CD4-positive, CD25-positive, alpha-beta regulatory T cell (primary cell): ENCODE measurements around the gene CCN6. TPM values are rescaled to one million over a fixed set of nuclear protein-coding genes. Genes with fewer than 3 reads are reported as not detected.

Source experiments
- ATAC-seq, 2 donors: fragments of 150-1000 bp; cut with Tn5 transposase; one replicate each; pipeline ENCODE4 v1.10.0; 2021; ENCODE audit warnings: low read depth in 2 of 2, moderate number of reproducible peaks in 2 of 2, moderate library complexity in 1 of 2
- DNase-seq, 3 donors: peaks; one replicate each; pipeline versions ENCODE4 v3.0.0 to v3.0.0-alpha.2; 2012 to 2022; ENCODE audit warnings: mixed read lengths in 1 of 3
- H3K27ac ChIP-seq: one replicate; pipeline ENCODE4 v1.7.0; 2013; ENCODE audit warnings: mild to moderate bottlenecking, low read length; ENCODE audit not compliant: insufficient read depth, poor library complexity, severe bottlenecking
- H3K27me3 ChIP-seq: one replicate; pipeline ENCODE4 v1.7.0; 2013; ENCODE audit warnings: low read length; ENCODE audit not compliant: control insufficient read depth, insufficient read depth
- H3K36me3 ChIP-seq: one replicate; pipeline ENCODE4 v1.7.0; 2013; ENCODE audit warnings: mild to moderate bottlenecking, low read length, moderate library complexity; ENCODE audit not compliant: control insufficient read depth, insufficient read depth
- H3K4me1 ChIP-seq: 2 replicates; pipeline ENCODE4 v1.7.0; 2013; ENCODE audit warnings: mild to moderate bottlenecking, low read length; ENCODE audit not compliant: insufficient read depth, control insufficient read depth, poor library complexity, severe bottlenecking
- H3K4me3 ChIP-seq: one replicate; pipeline ENCODE4 v1.7.0; 2013; ENCODE audit warnings: low read depth, mild to moderate bottlenecking, low read length, moderate library complexity
- H3K9me3 ChIP-seq, 2 experiments: 1 replicate in 1 of 2; 2 replicates in 1 of 2; pipeline ENCODE4 v1.7.0; 2013; ENCODE audit warnings: low read length in 2 of 2, mild to moderate bottlenecking in 1 of 2, moderate library complexity in 1 of 2; ENCODE audit not compliant: control insufficient read depth in 2 of 2
- H3K27ac Mint-ChIP-seq, 3 donors: one replicate each; pipeline ENCODE4 v1.8.0; 2020 to 2022; ENCODE audit warnings: mild to moderate bottlenecking in 3 of 3, mixed read lengths in 3 of 3, moderate library complexity in 2 of 3
- H3K27me3 Mint-ChIP-seq: one replicate; pipeline ENCODE4 v1.8.0; 2022; ENCODE audit warnings: mild to moderate bottlenecking, mixed read lengths
- H3K36me3 Mint-ChIP-seq: one replicate; pipeline ENCODE4 v1.8.0; 2020; ENCODE audit warnings: mixed read lengths
- H3K4me1 Mint-ChIP-seq, 4 donors: one replicate each; pipeline ENCODE4 v1.8.0; 2020 to 2022; ENCODE audit warnings: mixed read lengths in 4 of 4, mild to moderate bottlenecking in 1 of 4
- H3K4me3 Mint-ChIP-seq, 4 donors: one replicate each; pipeline ENCODE4 v1.8.0; 2020 to 2022; ENCODE audit warnings: mild to moderate bottlenecking in 4 of 4, mixed read lengths in 4 of 4, moderate library complexity in 3 of 4
- H3K9me3 Mint-ChIP-seq, 7 donors: one replicate each; pipeline ENCODE4 v1.8.0; 2020 to 2022; ENCODE audit warnings: mixed read lengths in 7 of 7, mild to moderate bottlenecking in 3 of 7, moderate library complexity in 2 of 7
- polyA plus RNA-seq, 4 donors: library from polyadenylated mRNA; unstranded; fragments of 300-500 nt; fragmentation: Illumina TruSeq; gene quantifications; one replicate each; pipeline ENCODE4 v1.2.3, GENCODE V29; 2021
- total RNA-seq: library from RNA; stranded (reverse); gene quantifications from one replicate; pipeline ENCODE4 v1.2.3, GENCODE V29; 2022

CCN6 gene
- total and polyA plus RNA-seq, 5 donors from 2014 or later, result 0.06 to 0.39 (median 0.11) TPM; not detected in 2

GRCh38 chr6:112038268-112038667, 15.6 kb upstream of the CCN6 start:
- ATAC-seq, result no peak
- no peak overlapping the region for H3K4me3 ChIP-seq
- Mint-ChIP-seq H3K27ac (no peak overlapping the region), H3K36me3 (no peaks in the 10 kb centered on the region), H3K4me1 (peaks cover 22 to 61% (median 42%) of the 10 kb centered on the region in 4 donors), H3K9me3 (no peaks in the 10 kb centered on the region), H3K4me3 (no peak overlapping the region), H3K27me3 (no peaks in the 10 kb centered on the region)
- H3K9me3 ChIP-seq, result no peaks in the 10 kb centered on the region
- no peaks in the 10 kb centered on the region for H3K27me3 ChIP-seq
- no peak overlapping the region for H3K27ac ChIP-seq
- DNase-seq, result no peak
- H3K36me3 ChIP-seq, result no peaks in the 10 kb centered on the region
- H3K4me1 ChIP-seq, result peaks cover 21% of the 10 kb centered on the region

- no peak overlapping the region for H3K4me3 ChIP-seq
- H3K27ac Mint-ChIP-seq, result peak overlapping the region in 1 of 3 donors; percentile 79
- no peaks in the 10 kb centered on the region for H3K27me3 Mint-ChIP-seq
- DNase-seq (no peak), ATAC-seq (no peak)
- H3K4me3 Mint-ChIP-seq, result no peak overlapping the region
- no peaks in the 10 kb centered on the region for H3K27me3 ChIP-seq
- peaks cover 22 to 61% (median 41%) of the 10 kb centered on the region in 4 donors for H3K4me1 Mint-ChIP-seq
- H3K4me1 ChIP-seq, result peaks cover 20% of the 10 kb centered on the region
- H3K9me3 Mint-ChIP-seq, result no peaks in the 10 kb centered on the region
- no peak overlapping the region for H3K27ac ChIP-seq
- no peaks in the 10 kb centered on the region for H3K9me3 ChIP-seq
- H3K36me3 ChIP-seq, result no peaks in the 10 kb centered on the region
- H3K36me3 Mint-ChIP-seq, result no peaks in the 10 kb centered on the region
Measured at GRCh38 chr6:112038756-112039430, 15.0 kb upstream of the CCN6 start.

GRCh38 chr6:112039431-112039770, 14.5 kb upstream of the CCN6 start:
- H3K9me3 Mint-ChIP-seq, result no peaks in the 10 kb centered on the region
- Histone ChIP-seq H3K9me3 (no peaks in the 10 kb centered on the region), H3K36me3 (no peaks in the 10 kb centered on the region), H3K27ac (no peak overlapping the region), H3K4me3 (no peak overlapping the region), H3K4me1 (peaks cover 23% of the 10 kb centered on the region), H3K27me3 (no peaks in the 10 kb centered on the region)
- H3K4me3 Mint-ChIP-seq, result peak overlapping the region in 1 of 4 donors; percentile 81
- peak overlapping the region in 2 of 3 donors; percentile 79 to 83 for H3K27ac Mint-ChIP-seq
- peaks cover 22 to 56% (median 37%) of the 10 kb centered on the region in 4 donors for H3K4me1 Mint-ChIP-seq
- no peak for DNase-seq
- no peaks in the 10 kb centered on the region for H3K36me3 Mint-ChIP-seq
- no peaks in the 10 kb centered on the region for H3K27me3 Mint-ChIP-seq
- no peak for ATAC-seq

GRCh38 chr6:112040956-112041355, 12.9 kb upstream of the CCN6 start:
- no peak overlapping the region for H3K27ac ChIP-seq
- H3K36me3 Mint-ChIP-seq, result no peaks in the 10 kb centered on the region
- no peaks in the 10 kb centered on the region for H3K36me3 ChIP-seq
- H3K27me3 ChIP-seq, result no peaks in the 10 kb centered on the region
- H3K9me3 ChIP-seq, result no peaks in the 10 kb centered on the region
- H3K4me1 ChIP-seq, result peaks cover 16% of the 10 kb centered on the region
- peaks cover 15 to 45% (median 26%) of the 10 kb centered on the region in 4 donors for H3K4me1 Mint-ChIP-seq
- H3K4me3 ChIP-seq, result no peak overlapping the region
- H3K4me3 Mint-ChIP-seq, result no peak overlapping the region
- H3K9me3 Mint-ChIP-seq, result no peaks in the 10 kb centered on the region
- H3K27ac Mint-ChIP-seq, result peak overlapping the region; percentile 71 to 99 (median 85)
- H3K27me3 Mint-ChIP-seq, result no peaks in the 10 kb centered on the region
- DNase-seq (no peak), ATAC-seq (no peak)

- peak overlapping the region in 3 of 4 donors; percentile 50 to 99 (median 80) for H3K4me3 Mint-ChIP-seq
- peak overlapping the region; percentile 86 to 100 (median 99) for H3K27ac Mint-ChIP-seq
- Histone ChIP-seq H3K36me3 (no peaks in the 10 kb centered on the region), H3K4me3 (no peak overlapping the region), H3K9me3 (no peaks in the 10 kb centered on the region), H3K4me1 (peaks cover 12% of the 10 kb centered on the region), H3K27ac (no peak overlapping the region), H3K27me3 (no peaks in the 10 kb centered on the region)
- ATAC-seq (no peak), DNase-seq (no peak)
- H3K4me1 Mint-ChIP-seq, result peaks cover 10 to 40% (median 23%) of the 10 kb centered on the region in 4 donors
- no peaks in the 10 kb centered on the region for H3K36me3 Mint-ChIP-seq
- no peaks in the 10 kb centered on the region for H3K27me3 Mint-ChIP-seq
- no peaks in the 10 kb centered on the region for H3K9me3 Mint-ChIP-seq
Measured at GRCh38 chr6:112041535-112041934, 12.4 kb upstream of the CCN6 start.

- DNase-seq, result peak; percentile 89 to 93 (median 90)
- ATAC-seq, result peak; percentile 90 to 93
- Histone ChIP-seq H3K27me3 (no peaks in the 10 kb centered on the region), H3K4me3 (peak overlapping the region; percentile 99), H3K27ac (peak overlapping the region; percentile 96), H3K36me3 (no peaks in the 10 kb centered on the region), H3K4me1 (peaks cover 12% of the 10 kb centered on the region), H3K9me3 (no peaks in the 10 kb centered on the region)
- peaks cover 4 to 34% (median 21%) of the 10 kb centered on the region in 4 donors for H3K4me1 Mint-ChIP-seq
- no peaks in the 10 kb centered on the region for H3K9me3 Mint-ChIP-seq
- peak overlapping the region; percentile 96 to 100 (median 99) for H3K27ac Mint-ChIP-seq
- peak overlapping the region; percentile 97 to 99 (median 98) for H3K4me3 Mint-ChIP-seq
- H3K36me3 Mint-ChIP-seq, result no peaks in the 10 kb centered on the region
- no peaks in the 10 kb centered on the region for H3K27me3 Mint-ChIP-seq
Measured at GRCh38 chr6:112043032-112044007, 10.6 kb upstream of the CCN6 start.

- no peaks in the 10 kb centered on the region for H3K27me3 ChIP-seq
- DNase-seq, result no peak
- ATAC-seq, result no peak
- no peaks in the 10 kb centered on the region for H3K9me3 ChIP-seq
- peaks cover 12% of the 10 kb centered on the region for H3K4me1 ChIP-seq
- peaks cover 4 to 32% (median 18%) of the 10 kb centered on the region in 4 donors for H3K4me1 Mint-ChIP-seq
- H3K9me3 Mint-ChIP-seq, result no peaks in the 10 kb centered on the region
- H3K36me3 ChIP-seq, result no peaks in the 10 kb centered on the region
- peak overlapping the region; percentile 96 for H3K27ac ChIP-seq
- peak overlapping the region; percentile 99 for H3K4me3 ChIP-seq
- H3K4me3 Mint-ChIP-seq, result peak overlapping the region in 2 of 4 donors; percentile 97 to 99
- H3K36me3 Mint-ChIP-seq, result no peaks in the 10 kb centered on the region
- H3K27ac Mint-ChIP-seq, result peak overlapping the region in 2 of 3 donors; percentile 51 to 96
- H3K27me3 Mint-ChIP-seq, result no peaks in the 10 kb centered on the region
Measured at GRCh38 chr6:112044196-112044595, 9.7 kb upstream of the CCN6 start.
